Tibial nerve (tissue), 4 donors: Measurements from ENCODE around the gene CDHR1.

ENCODE experiments used
- EP300 ChIP-seq, 2 donors: sonication (generic); formaldehyde crosslinking; IDR thresholded peaks; one replicate each; pipeline ENCODE4 v1.6.1; 2017; ENCODE audit warnings: antibody characterized with exemption in 2 of 2, mild to moderate bottlenecking in 1 of 2
- POLR2A ChIP-seq, 2 donors: fragments of 450-650 bp; IDR thresholded peaks; one replicate each; pipeline ENCODE4 v1.6.1; 2017; ENCODE audit warnings: antibody characterized with exemption in 2 of 2, mild to moderate bottlenecking in 2 of 2, moderate library complexity in 2 of 2
- TF ChIP-seq, protein P1 (sequence below), 5 experiments: fragments of 200-600 bp in 3 of 5; fragments of 450-650 bp in 2 of 5; sonication (generic) in 3 of 5; IDR thresholded peaks; one replicate each; pipeline ENCODE4 v1.5.1; 2016 to 2019; ENCODE audit warnings: antibody characterized with exemption in 5 of 5, mild to moderate bottlenecking in 3 of 5, moderate library complexity in 2 of 5

DNA sequence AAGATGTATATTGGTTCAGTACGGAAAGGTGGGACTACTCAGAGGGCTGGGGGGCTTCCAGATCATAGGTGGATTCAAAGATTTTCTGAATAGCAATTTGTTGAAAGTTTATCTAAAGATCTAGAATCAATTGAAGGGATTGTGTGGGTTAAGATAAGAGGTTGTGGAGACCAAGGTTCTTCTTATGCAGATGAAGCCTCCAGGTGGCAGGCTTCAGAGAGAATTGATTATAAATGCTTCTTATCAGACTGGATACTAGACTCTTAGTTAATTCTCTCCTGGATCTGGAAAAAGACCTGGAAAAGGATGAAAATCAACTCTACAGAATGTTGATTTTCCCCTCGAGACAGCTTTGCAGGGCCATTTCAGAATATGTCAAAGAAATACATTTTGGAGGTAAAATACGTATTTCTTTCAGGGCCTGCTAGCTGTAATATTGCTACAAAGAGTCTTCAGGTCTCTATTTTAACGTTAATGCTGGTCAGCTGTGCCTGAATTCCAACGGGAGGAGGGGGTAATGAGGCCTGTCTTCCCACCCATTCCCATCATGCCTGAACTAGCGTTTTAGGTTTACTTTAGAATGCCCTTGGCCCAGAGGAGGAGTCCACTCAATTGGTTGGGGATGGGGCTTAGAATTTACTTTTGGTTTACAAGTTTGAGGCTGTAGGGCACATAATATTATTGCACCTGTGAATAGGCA is 33.5 kb upstream of the CDHR1 start:
- TF ChIP-seq POLR2A (IDR thresholded peaks at IDR 0.05) (no peak), EP300 (IDR thresholded peaks at IDR 0.05) (no peak)
- TF ChIP-seq, protein P1, sequence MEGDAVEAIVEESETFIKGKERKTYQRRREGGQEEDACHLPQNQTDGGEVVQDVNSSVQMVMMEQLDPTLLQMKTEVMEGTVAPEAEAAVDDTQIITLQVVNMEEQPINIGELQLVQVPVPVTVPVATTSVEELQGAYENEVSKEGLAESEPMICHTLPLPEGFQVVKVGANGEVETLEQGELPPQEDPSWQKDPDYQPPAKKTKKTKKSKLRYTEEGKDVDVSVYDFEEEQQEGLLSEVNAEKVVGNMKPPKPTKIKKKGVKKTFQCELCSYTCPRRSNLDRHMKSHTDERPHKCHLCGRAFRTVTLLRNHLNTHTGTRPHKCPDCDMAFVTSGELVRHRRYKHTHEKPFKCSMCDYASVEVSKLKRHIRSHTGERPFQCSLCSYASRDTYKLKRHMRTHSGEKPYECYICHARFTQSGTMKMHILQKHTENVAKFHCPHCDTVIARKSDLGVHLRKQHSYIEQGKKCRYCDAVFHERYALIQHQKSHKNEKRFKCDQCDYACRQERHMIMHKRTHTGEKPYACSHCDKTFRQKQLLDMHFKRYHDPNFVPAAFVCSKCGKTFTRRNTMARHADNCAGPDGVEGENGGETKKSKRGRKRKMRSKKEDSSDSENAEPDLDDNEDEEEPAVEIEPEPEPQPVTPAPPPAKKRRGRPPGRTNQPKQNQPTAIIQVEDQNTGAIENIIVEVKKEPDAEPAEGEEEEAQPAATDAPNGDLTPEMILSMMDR (IDR thresholded peaks at IDR 0.05), result no peak
